Measurements from ENCODE around the gene PLXNA3.

The PLXNA3 gene

DNA sequence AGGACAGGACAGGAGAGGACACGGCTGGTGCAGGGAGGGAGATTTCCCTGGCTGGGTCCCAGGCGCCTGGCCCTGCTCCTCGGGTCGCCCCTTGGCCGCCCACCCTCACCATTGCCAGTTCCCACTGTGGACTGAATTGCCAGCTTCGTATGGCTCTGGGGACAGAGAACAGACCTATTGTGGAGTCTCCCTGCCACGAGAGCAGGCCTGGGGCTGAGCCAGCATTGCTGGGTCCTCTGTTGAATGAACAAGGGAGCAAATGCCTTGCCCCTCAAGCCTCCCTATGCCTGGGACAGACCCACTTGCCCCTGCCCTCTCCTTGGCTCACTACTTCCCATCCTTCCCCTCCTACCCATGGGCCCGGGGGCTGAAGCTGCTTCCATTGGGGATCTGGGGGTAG is 4.3 kb downstream of the PLXNA3 start:
- DNase-seq, result no peak

GRCh38 chrX:154463611-154464220 is 5.6 kb downstream of the PLXNA3 start:
- no peak for DNase-seq

DNA sequence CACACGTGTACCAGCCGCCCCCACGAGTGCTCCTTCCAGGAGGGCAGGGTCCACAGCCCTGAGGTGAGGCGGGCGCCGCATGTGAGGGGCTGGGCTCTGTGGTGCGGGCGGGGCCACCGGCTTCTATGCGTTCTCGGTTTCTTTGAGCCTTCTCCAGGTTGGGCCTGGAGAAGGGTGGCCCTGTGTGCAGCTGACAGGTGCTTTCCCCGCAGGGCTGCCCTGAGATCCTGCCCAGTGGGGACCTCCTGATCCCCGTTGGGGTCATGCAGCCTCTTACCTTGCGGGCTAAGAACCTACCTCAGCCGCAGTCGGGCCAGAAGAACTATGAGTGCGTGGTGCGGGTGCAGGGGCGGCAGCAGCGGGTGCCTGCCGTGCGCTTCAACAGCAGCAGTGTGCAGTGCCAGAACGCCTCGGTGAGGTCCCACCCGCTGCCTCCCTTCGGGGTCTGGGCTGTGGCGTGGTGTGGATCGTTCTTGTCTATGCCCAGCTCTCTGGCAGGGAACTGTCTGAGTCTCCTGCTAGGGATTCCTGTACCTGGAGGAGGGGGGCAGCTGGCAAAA is 6.8 kb downstream of the PLXNA3 start:
- no peak for DNase-seq

- DNase-seq, result no peak
Observed at GRCh38 chrX:154465601-154466000, 7.5 kb downstream of the PLXNA3 start.

- DNase-seq, result no peak
Observed at GRCh38 chrX:154466036-154466435, 8.0 kb downstream of the PLXNA3 start.

- DNase-seq, result no peak
Observed at GRCh38 chrX:154466907-154467306, 8.8 kb downstream of the PLXNA3 start.

DNA sequence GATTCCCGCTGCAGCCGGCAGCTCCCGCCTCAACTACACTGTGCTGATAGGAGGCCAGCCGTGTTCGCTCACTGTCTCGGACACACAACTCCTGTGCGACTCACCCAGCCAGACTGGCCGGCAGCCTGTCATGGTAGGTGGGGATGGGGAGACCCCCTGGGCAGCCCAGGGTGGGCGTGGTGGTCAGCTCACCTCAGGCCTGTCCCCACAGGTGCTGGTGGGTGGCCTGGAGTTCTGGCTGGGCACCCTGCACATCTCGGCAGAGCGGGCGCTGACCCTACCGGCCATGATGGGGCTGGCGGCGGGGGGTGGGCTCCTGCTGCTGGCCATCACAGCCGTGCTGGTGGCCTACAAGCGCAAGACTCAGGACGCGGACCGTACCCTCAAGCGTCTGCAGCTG is 9.5 kb downstream of the PLXNA3 start:
- DNase-seq, result no peak

DNA sequence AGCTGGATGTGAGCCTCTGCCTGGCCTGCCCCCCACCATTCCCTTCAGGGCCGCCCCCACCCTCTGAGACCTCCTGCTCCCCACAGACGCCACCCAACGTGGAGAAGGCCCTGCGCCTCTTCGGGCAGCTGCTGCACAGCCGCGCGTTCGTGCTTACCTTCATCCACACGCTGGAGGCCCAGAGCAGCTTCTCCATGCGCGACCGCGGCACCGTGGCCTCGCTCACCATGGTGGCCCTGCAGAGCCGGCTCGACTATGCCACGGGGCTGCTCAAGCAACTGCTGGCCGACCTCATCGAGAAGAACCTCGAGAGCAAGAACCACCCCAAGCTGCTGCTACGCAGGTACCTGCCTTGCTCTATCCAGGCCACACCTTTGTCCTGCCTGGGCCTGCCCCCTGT is 10.1 kb downstream of the PLXNA3 start:
- no peak for DNase-seq

DNA sequence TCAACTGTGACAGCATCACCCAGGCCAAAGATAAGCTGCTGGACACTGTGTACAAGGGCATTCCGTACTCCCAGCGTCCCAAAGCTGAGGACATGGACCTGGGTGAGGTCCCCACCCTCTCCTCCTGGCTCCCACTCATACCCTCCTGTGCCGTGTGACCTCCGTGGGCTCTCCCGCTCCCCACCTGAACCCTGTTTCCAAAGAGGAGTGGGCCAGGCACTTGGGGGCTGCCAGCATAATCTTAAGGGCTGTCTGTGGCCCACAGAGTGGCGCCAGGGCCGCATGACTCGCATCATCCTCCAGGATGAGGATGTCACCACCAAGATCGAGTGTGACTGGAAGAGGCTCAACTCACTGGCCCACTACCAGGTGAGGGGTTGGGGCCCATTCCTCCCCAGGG is 11.0 kb downstream of the PLXNA3 start:
- DNase-seq, result no peak

GRCh38 chrX:154469880-154470279 is 11.8 kb downstream of the PLXNA3 start:
- DNase-seq, result no peak

DNA sequence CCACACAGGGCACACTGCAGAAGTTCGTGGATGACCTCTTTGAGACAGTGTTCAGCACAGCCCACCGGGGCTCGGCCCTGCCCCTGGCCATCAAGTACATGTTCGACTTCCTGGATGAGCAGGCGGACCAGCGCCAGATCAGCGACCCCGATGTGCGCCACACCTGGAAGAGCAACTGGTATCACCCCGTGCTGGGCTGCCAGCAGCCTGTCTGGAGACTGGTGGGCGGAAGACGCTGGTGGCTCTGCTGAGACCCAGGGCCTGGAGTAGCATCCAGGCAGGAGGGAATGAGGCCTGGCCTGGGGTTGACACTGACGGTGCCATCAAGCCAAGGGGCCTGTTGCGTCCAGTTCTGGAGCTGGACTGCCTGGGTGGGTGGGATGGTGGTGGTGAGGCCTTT is 12.4 kb downstream of the PLXNA3 start:
- no peak for DNase-seq

GRCh38 chrX:154470914-154471568 is 13.0 kb downstream of the PLXNA3 start:
- no peak for DNase-seq

GRCh38 chrX:154471839-154472684 is 14.0 kb downstream of the PLXNA3 start:
- no peak for DNase-seq

DNA sequence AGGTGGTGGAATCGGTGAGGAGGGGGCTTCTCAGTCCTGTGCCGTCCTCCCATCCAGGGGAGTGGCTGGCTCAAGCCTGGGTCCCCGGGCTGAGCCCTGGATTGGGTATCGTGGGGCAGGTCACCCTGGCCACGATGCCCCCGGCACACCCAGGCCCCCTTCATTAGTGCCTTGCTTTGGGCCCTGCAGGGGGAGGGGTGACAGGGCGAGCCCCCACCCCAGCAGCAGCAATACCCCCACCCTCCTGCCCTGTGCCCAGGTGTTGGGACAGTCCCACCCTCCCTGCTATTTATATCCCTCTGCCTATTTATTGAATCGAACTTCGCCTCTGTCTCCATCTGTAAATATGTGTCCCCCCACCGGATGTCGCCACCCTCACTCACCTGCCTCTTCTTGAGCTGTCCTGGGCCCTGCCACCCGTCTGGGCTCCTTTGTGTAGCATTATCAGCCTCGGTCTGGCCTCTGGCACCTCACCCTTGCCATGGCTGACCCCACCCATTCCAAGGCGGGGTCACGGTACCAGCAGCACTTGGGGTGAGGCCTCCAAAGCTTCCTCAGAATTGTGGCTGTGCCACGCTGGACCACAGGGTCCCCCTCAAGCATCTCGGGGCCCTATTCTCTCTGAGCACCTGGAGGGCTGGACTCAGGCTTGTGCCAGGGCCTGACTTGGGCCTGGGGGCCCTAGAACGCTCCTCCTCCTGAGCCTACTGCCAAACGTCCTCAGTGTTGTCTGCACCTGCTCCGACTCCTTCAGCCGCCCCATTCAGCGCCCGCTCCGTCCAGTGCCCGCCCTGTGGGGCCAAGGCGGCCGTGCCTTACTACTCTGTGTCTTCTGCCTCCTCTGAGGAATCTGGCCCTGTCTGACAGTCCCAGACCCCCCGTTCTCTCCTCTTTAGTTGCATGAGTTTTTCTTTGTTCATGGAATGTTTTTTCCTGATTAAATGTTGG is 14.9 kb downstream of the PLXNA3 start:
- no peak for DNase-seq

DNA sequence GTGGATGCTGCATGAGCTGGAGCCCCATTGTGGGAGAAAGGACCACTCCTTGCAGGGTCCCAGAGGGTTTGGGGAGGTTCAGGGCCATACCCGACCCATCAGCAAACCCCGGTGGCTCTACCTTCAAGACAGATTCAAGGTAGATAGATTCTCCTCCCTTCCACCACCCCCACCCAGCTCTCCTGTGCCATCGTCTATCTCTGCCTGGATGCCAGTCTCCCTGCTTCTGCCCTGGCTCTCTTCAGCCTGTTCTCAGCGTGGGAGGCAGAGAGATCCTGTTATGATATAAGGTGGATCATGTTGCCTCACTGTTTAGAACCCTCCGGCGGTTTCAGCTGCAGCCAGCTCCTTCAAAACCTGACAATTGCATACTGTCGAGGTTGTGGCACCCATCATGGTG is 15.6 kb downstream of the PLXNA3 start:
- no peak for DNase-seq

- DNase-seq, result no peak
Observed at GRCh38 chrX:154476821-154477220, 18.7 kb downstream of the PLXNA3 start.

DNA sequence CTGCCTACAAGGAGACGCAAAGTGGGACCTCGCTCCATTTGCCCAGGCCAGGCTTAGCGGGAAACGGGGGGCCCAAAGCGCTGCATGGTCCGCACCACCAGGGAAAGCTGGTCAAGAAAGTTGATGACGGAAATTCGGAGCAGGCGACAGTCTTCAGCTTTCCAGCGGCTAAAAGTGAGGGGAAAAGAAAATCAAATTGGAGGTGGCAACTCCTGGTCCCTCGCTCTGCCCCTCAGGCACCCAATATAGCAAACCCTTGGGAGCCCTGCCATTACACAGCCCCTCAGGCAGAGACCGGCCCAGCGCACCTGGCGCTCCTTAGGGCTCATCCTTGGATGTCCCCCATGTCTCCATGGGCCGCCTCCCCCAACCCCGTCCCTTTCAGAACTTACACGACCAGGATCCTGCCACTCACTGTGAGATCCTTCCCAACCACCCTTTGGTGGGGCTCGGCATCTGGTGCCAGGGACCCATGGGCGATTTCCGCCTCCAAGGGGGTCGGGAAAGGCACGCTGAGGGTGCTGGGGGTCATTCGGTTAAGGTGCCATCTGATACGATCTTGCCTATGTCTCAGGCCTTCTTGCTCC is 19.9 kb downstream of the PLXNA3 start:
- DNase-seq, result no peak

DNA sequence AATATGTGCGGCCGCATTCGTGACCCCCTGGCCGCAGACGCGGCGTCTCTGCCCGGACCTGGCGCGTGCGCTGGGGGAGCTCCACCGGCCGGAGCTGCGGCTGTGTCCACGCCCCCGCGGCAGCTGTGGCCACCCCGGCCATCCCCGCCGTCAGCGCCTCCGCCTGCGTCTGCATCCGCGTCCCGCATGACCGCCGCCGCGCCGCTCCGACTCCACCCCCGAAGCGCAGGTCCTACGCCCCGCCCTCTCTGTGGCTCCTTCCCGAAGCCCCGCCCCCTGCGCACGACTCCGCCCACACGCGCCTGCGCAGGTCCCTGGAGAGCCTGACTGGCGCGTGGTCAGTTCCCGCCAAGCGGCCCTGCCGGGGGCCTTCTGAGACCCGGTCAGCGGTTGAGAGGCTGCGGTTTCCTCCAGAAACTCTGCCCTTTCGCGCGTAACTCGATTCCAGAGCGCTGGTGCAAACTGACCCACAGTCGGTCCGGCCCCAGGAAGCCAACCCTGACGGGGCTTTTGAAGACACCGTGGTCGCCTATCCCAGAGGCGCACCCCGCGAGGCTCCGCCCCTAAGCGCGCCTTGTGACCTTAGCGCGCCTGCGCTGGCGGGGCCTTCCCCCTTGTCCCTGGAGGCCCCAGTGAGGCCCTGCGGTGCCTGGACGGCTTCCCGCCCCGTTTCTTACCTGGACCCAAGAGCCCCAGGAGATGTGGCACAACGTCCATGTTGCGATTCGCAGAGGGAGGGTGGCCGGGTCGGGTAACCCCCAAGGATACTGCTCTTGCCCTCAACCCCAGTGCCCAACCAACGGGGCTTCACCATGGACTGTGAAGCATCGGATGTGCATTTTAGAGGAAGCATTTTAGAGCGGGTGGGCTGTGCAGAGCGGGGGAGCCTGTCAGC is 20.9 kb downstream of the PLXNA3 start, which contains the start of gene LAGE3:
TSS of gene LAGE3 (minus strand) at position 554 of the 895 bp plus-strand sequence. CDS start at position 188, 366 bp downstream.
- peak; percentile 88 for DNase-seq

GRCh38 chrX:154481195-154481594 is 23.1 kb downstream of the PLXNA3 start:
- DNase-seq, result no peak

- DNase-seq, result no peak
Observed at GRCh38 chrX:154481911-154482601, 24.0 kb downstream of the PLXNA3 start.

Measured in stimulated activated naive CD4-positive, alpha-beta T cell treated with Interleukin-2 at 50 U/mL for 16 hours (primary cell).